ENCODE data around the gene CGB7.
A peak's percentile ranks its signal among the peaks of the same experiment; 100 is the strongest.
"Not testable (repeated sequence)": the region's sequence is repeated elsewhere in the genome, so short reads cannot be mapped to it uniquely, and the experiment has no call there.

CGB7 gene

GRCh38 chr19:49042177-49042576 lies 15.4 kb downstream of the CGB7 start:
- no peak for DNase-seq (ENCODE audit: low spot score)

- not testable (repeated sequence) for DNase-seq (ENCODE audit: low spot score)
Observed at GRCh38 chr19:49039736-49040135, 17.8 kb downstream of the CGB7 start.

- not testable (repeated sequence) for DNase-seq (ENCODE audit: low spot score)
Observed at GRCh38 chr19:49038557-49039276, 18.8 kb downstream of the CGB7 start.

- not testable (repeated sequence) for DNase-seq (ENCODE audit: low spot score)
Observed at GRCh38 chr19:49038111-49038510, 19.4 kb downstream of the CGB7 start.

GRCh38 chr19:49036815-49037214 lies 20.7 kb downstream of the CGB7 start, which contains the start of gene CGB1:
Gene CGB1 (minus strand): TSS chr19:49036895. CDS start chr19:49036711, 184 bp downstream.
- not testable (repeated sequence) for DNase-seq (ENCODE audit: low spot score)

- peak; percentile 36 for DNase-seq (ENCODE audit: low spot score)
Observed at GRCh38 chr19:49031642-49032301, 25.8 kb downstream of the CGB7 start, which contains the start of gene CGB2. Gene CGB2 (plus strand): TSS chr19:49031890. CDS start chr19:49032096, 206 bp downstream.

- DNase-seq (ENCODE audit: low spot score): not testable (repeated sequence)
Observed at GRCh38 chr19:49030323-49030722, 27.2 kb downstream of the CGB7 start.

GRCh38 chr19:49029749-49030148 lies 27.8 kb downstream of the CGB7 start:
- not testable (repeated sequence) for DNase-seq (ENCODE audit: low spot score)

- not testable (repeated sequence) for DNase-seq (ENCODE audit: low spot score)
Observed at GRCh38 chr19:49028686-49029085, 28.9 kb downstream of the CGB7 start.

- DNase-seq (ENCODE audit: low spot score): not testable (repeated sequence)
Observed at GRCh38 chr19:49025599-49025998, 31.9 kb downstream of the CGB7 start.

GRCh38 chr19:49025088-49025487 lies 32.5 kb downstream of the CGB7 start:
- not testable (repeated sequence) for DNase-seq (ENCODE audit: low spot score)

GRCh38 chr19:49024233-49024632 lies 33.3 kb downstream of the CGB7 start, which contains the start of gene CGB3:
Gene CGB3 (minus strand): TSS chr19:49024333. CDS start chr19:49023971, 362 bp downstream.
- not testable (repeated sequence) for DNase-seq (ENCODE audit: low spot score)

GRCh38 chr19:49022116-49022515 lies 35.4 kb downstream of the CGB7 start:
- no peak for DNase-seq (ENCODE audit: low spot score)

- no peak for DNase-seq (ENCODE audit: low spot score)
Observed at GRCh38 chr19:49020931-49021895, 36.3 kb downstream of the CGB7 start.

GRCh38 chr19:49020342-49020741 lies 37.2 kb downstream of the CGB7 start:
- DNase-seq (ENCODE audit: low spot score): no peak

GRCh38 chr19:49019242-49019932 lies 38.2 kb downstream of the CGB7 start:
- DNase-seq (ENCODE audit: low spot score): peak; percentile 56

GRCh38 chr19:49018388-49019241 lies 38.9 kb downstream of the CGB7 start:
- not testable (repeated sequence) for DNase-seq (ENCODE audit: low spot score)

- DNase-seq (ENCODE audit: low spot score): peak; percentile 67
Observed at GRCh38 chr19:49017666-49018351, 39.7 kb downstream of the CGB7 start.

- DNase-seq (ENCODE audit: low spot score): no peak
Observed at GRCh38 chr19:49017041-49017665, 40.4 kb downstream of the CGB7 start, which contains the start of gene LHB. Gene LHB (minus strand): TSS chr19:49017091. CDS start chr19:49017081, 10 bp downstream.
